ENCODE results near the gene PAK1. TPM values are rescaled to one million over a fixed set of nuclear protein-coding genes. Genes with fewer than 3 reads are reported as not detected.
"Not testable (repeated sequence)": the region's sequence is repeated elsewhere in the genome, so short reads cannot be mapped to it uniquely, and the experiment has no call there.

The PAK1 gene
- total RNA-seq, 1 experiment from 2014 or later: 25.7 TPM

- DNase-seq (ENCODE audit: low spot score); in situ Hi-C loops (cut with HindIII; ENCODE audit: low sequenced_read_pairs): not testable (repeated sequence)
Measured at GRCh38 chr11:77385255-77385771, 88.6 kb downstream of the PAK1 start.

- no peak for DNase-seq (ENCODE audit: low spot score)
- in situ Hi-C loops (cut with HindIII; ENCODE audit: low sequenced_read_pairs): no loop called here
Measured at GRCh38 chr11:77384571-77384970, 89.3 kb downstream of the PAK1 start.

GRCh38 chr11:77383349-77383748 is 90.5 kb downstream of the PAK1 start:
- DNase-seq (ENCODE audit: low spot score); in situ Hi-C loops (cut with HindIII; ENCODE audit: low sequenced_read_pairs): not testable (repeated sequence)

GRCh38 chr11:77381729-77382665 is 91.9 kb downstream of the PAK1 start:
- in situ Hi-C loops (cut with HindIII; ENCODE audit: low sequenced_read_pairs): no loop called here
- DNase-seq (ENCODE audit: low spot score): no peak

GRCh38 chr11:77379934-77380333 is 94.0 kb downstream of the PAK1 start:
- DNase-seq (ENCODE audit: low spot score): no peak
- in situ Hi-C loops (cut with HindIII; ENCODE audit: low sequenced_read_pairs): no loop called here

- in situ Hi-C loops (cut with HindIII; ENCODE audit: low sequenced_read_pairs): no loop called here
Measured at GRCh38 chr11:77379253-77379652, 94.6 kb downstream of the PAK1 start.

GRCh38 chr11:77377734-77378133 is 96.2 kb downstream of the PAK1 start:
- DNase-seq (ENCODE audit: low spot score): peak; percentile 94
- in situ Hi-C loops (cut with HindIII; ENCODE audit: low sequenced_read_pairs): no loop called here

More at GRCh38 chr11:77379253-77379652, 94.6 kb downstream of the PAK1 start:
- no peak for DNase-seq (ENCODE audit: low spot score)

- in situ Hi-C loops (cut with HindIII; ENCODE audit: low sequenced_read_pairs): no loop called here
- no peak for DNase-seq (ENCODE audit: low spot score)
Measured at GRCh38 chr11:77375107-77375506, 98.8 kb downstream of the PAK1 start.

GRCh38 chr11:77374611-77375031 is 99.3 kb downstream of the PAK1 start:
- DNase-seq (ENCODE audit: low spot score): no peak
- in situ Hi-C loops (cut with HindIII; ENCODE audit: low sequenced_read_pairs): no loop called here

- in situ Hi-C loops (cut with HindIII; ENCODE audit: low sequenced_read_pairs): no loop called here
Measured at GRCh38 chr11:77374108-77374507, 99.8 kb downstream of the PAK1 start.

GRCh38 chr11:77372726-77373125 is 101.2 kb downstream of the PAK1 start:
- in situ Hi-C loops (cut with HindIII; ENCODE audit: low sequenced_read_pairs): no loop called here
- peak; percentile 66 for DNase-seq (ENCODE audit: low spot score)

More at GRCh38 chr11:77374108-77374507, 99.8 kb downstream of the PAK1 start:
- DNase-seq (ENCODE audit: low spot score): no peak

- peak; percentile 94 for DNase-seq (ENCODE audit: low spot score)
- in situ Hi-C loops (cut with HindIII; ENCODE audit: low sequenced_read_pairs): no loop called here
Measured at GRCh38 chr11:77371646-77372045, 102.2 kb downstream of the PAK1 start.

- DNase-seq (ENCODE audit: low spot score): peak; percentile 25
Measured at GRCh38 chr11:77370217-77370616, 103.7 kb downstream of the PAK1 start.

GRCh38 chr11:77361184-77361583 is 112.7 kb downstream of the PAK1 start:
- in situ Hi-C loops (cut with HindIII; ENCODE audit: low sequenced_read_pairs): no loop called here
- no peak for DNase-seq (ENCODE audit: low spot score)

More at GRCh38 chr11:77370217-77370616, 103.7 kb downstream of the PAK1 start:
- in situ Hi-C loops (cut with HindIII; ENCODE audit: low sequenced_read_pairs): no loop called here

- no peak for DNase-seq (ENCODE audit: low spot score)
- in situ Hi-C loops (cut with HindIII; ENCODE audit: low sequenced_read_pairs): no loop called here
Measured at GRCh38 chr11:77359481-77359880, 114.4 kb downstream of the PAK1 start.

- peak; percentile 65 for DNase-seq (ENCODE audit: low spot score)
- in situ Hi-C loops (cut with HindIII; ENCODE audit: low sequenced_read_pairs): no loop called here
Measured at GRCh38 chr11:77353131-77353530, 120.8 kb downstream of the PAK1 start.

GRCh38 chr11:77351281-77351886 is 122.5 kb downstream of the PAK1 start:
- in situ Hi-C loops (cut with HindIII; ENCODE audit: low sequenced_read_pairs): no loop called here
- no peak for DNase-seq (ENCODE audit: low spot score)

GRCh38 chr11:77347948-77348347 is 125.9 kb downstream of the PAK1 start:
- in situ Hi-C loops (cut with HindIII; ENCODE audit: low sequenced_read_pairs): no loop called here
- no peak for DNase-seq (ENCODE audit: low spot score)

GRCh38 chr11:77346906-77347603 is 126.8 kb downstream of the PAK1 start:
- in situ Hi-C loops (cut with HindIII; ENCODE audit: low sequenced_read_pairs): no loop called here
- DNase-seq (ENCODE audit: low spot score): no peak

Data from G401 (cell line).